ENCODE measurements around the gene THRB. TPM values are rescaled to one million over a fixed set of nuclear protein-coding genes. Genes with fewer than 3 reads are reported as not detected.

THRB gene
- total and polyA plus RNA-seq, 2 donors (not counting 3 experiments of a cell fraction or from before 2014, with no cell fraction given) = 0.06 TPM; not detected in 1

GRCh38 chr3:24490151-24490550 lies 4.5 kb downstream of the THRB start:
- no peaks in the 10 kb centered on the region for H3K79me2 ChIP-seq (ENCODE audit: control insufficient read depth, insufficient read depth, low read length)
- TF ChIP-seq CTCF (IDR thresholded peaks at IDR 0.05; ENCODE audit: extremely low read depth in 1 of 2, insufficient read depth in 1 of 2, low read depth in 1 of 2, low read length in 2 of 2) (no peak), JUN (IDR thresholded peaks at IDR 0.05; ENCODE audit: borderline replicate concordance, insufficient read depth, insufficient read length, low read depth) (no peak), POLR2A (IDR thresholded peaks at IDR 0.05; ENCODE audit: low read depth, low read length) (no peak), MAX (IDR thresholded peaks at IDR 0.05; ENCODE audit: insufficient read depth, insufficient read length) (no peak), EZH2 (IDR thresholded peaks at IDR 0.05; ENCODE audit: borderline replicate concordance, low read depth, low read length, severe bottlenecking) (no peak), POLR2AphosphoS5 (IDR thresholded peaks at IDR 0.05; ENCODE audit: insufficient read depth, low read depth, low read length) (no peak), MYC (IDR thresholded peaks at IDR 0.05; ENCODE audit: low read depth, low read length) (no peak), FOS (IDR thresholded peaks at IDR 0.05; ENCODE audit: borderline replicate concordance, insufficient read depth, low read length) (no peak), GATA2 (IDR thresholded peaks at IDR 0.05; ENCODE audit: insufficient read depth, insufficient read length, low read depth, low read length) (no peak)
- H3K27ac ChIP-seq (ENCODE audit: insufficient read depth, low read depth, low read length) = no peak overlapping the region
- H3K9me3 ChIP-seq (replicated peaks; ENCODE audit: control insufficient read depth, insufficient read depth, low read length) = no peaks in the 10 kb centered on the region
- BruUV-seq (replicated peaks) = no TSS peak
- FAIRE-seq (no peak), DNase-seq (ENCODE audit: low read depth, low spot score) (no peak)
- H3K9ac ChIP-seq (replicated peaks; ENCODE audit: extremely low read depth, insufficient read depth, low read length) = no peak overlapping the region
- no peaks in the 10 kb centered on the region for H4K20me1 ChIP-seq (replicated peaks; ENCODE audit: control insufficient read depth, extremely low read depth, insufficient read depth, low read length)
- peaks cover 9% of the 10 kb centered on the region for H3K4me1 ChIP-seq (ENCODE audit: control insufficient read depth, extremely low read depth, insufficient read depth, low read length)
- peaks cover 32 to 42% of the 10 kb centered on the region in 2 experiments for H3K27me3 ChIP-seq (ENCODE audit: control insufficient read depth in 2 of 2, insufficient read depth in 2 of 2, low read length in 2 of 2)
- ChIA-PET CTCF (no interaction called here), POLR2A (no interaction called here)
- dilution Hi-C loops (cut with MboI; ENCODE audit: extremely low pct_ligation_motif_present, low sequenced_read_pairs) (no loop called here), intact Hi-C loops (cut with micrococcal nuclease) (no loop called here)
- no peak overlapping the region for H2AFZ ChIP-seq (ENCODE audit: low read depth, low read length)
- H3K4me2 ChIP-seq (ENCODE audit: insufficient read depth, low read length) = no peak overlapping the region
- no peak overlapping the region for H3K4me3 ChIP-seq (replicated peaks in 1 of 3; ENCODE audit: insufficient read depth in 1 of 3, low read depth in 1 of 3, low read length in 3 of 3)
- H3K36me3 ChIP-seq (ENCODE audit: control insufficient read depth in 2 of 2, extremely low read depth in 1 of 2, insufficient read depth in 2 of 2, low read length in 2 of 2) = no peaks in the 10 kb centered on the region
- no peaks in the 10 kb centered on the region for H3K9me1 ChIP-seq (replicated peaks; ENCODE audit: control insufficient read depth, extremely low read depth, insufficient read depth, low read length)

Measured in endothelial cell of umbilical vein (primary cell).